CD8-positive, alpha-beta memory T cell (primary cell): ENCODE data around the gene CDKN1B. TPM values are rescaled to one million over a fixed set of nuclear protein-coding genes. Genes with fewer than 3 reads are reported as not detected.

ENCODE experiments used
- CTCF ChIA-PET: fragments of 350-600 bp; sonication (Branson Sonifier 250); formaldehyde crosslinking; loops from one replicate; lab custom pipeline; 2021; ENCODE audit warnings: antibody characterized with exemption; lab: Charles Lee
- POLR2A ChIA-PET: fragments of 350-600 bp; sonication (Branson Sonifier 250); formaldehyde crosslinking; loops from one replicate; lab custom pipeline; 2021; ENCODE audit warnings: antibody characterized with exemption; lab: Charles Lee
- DNase-seq, 5 donors: peaks; one replicate each; pipeline versions ENCODE4 v3.0.0 to v3.0.0-alpha.2; 2020 to 2022; ENCODE audit warnings: mixed read lengths in 1 of 5
- H3K27ac ChIP-seq: one replicate; pipeline ENCODE4 v1.7.0; 2013; ENCODE audit warnings: low read depth, mild to moderate bottlenecking, low read length, moderate library complexity
- H3K27me3 ChIP-seq: 2 replicates; pipeline ENCODE4 v1.7.0; 2013; ENCODE audit warnings: low read length, mild to moderate bottlenecking; ENCODE audit not compliant: insufficient read depth, poor library complexity, severe bottlenecking
- H3K36me3 ChIP-seq: 2 replicates; pipeline ENCODE4 v1.7.0; 2013; ENCODE audit warnings: mild to moderate bottlenecking, low read length, moderate library complexity; ENCODE audit not compliant: insufficient read depth
- H3K4me1 ChIP-seq: 2 replicates; pipeline ENCODE4 v1.7.0; 2013; ENCODE audit warnings: mild to moderate bottlenecking, low read length, moderate library complexity; ENCODE audit not compliant: insufficient read depth
- H3K4me3 ChIP-seq: 2 replicates; pipeline ENCODE4 v1.7.0; 2013; ENCODE audit warnings: mild to moderate bottlenecking, low read length
- H3K9me3 ChIP-seq: 2 replicates; pipeline ENCODE4 v1.7.0; 2013; ENCODE audit warnings: mild to moderate bottlenecking, low read length
- H3K27ac Mint-ChIP-seq, 8 donors: one replicate each; pipeline ENCODE4 v1.8.0; 2020 to 2021; ENCODE audit warnings: mixed read lengths in 8 of 8, mild to moderate bottlenecking in 6 of 8, inconsistent platforms in 3 of 8, moderate library complexity in 3 of 8
- H3K27me3 Mint-ChIP-seq, 2 donors: one replicate each; pipeline ENCODE4 v1.8.0; 2020 to 2021; ENCODE audit warnings: mixed read lengths in 2 of 2, mild to moderate bottlenecking in 1 of 2, moderate library complexity in 1 of 2
- H3K36me3 Mint-ChIP-seq, 3 donors: one replicate each; pipeline ENCODE4 v1.8.0; 2020 to 2021; ENCODE audit warnings: mixed read lengths in 3 of 3, inconsistent platforms in 1 of 3, mild to moderate bottlenecking in 1 of 3
- H3K4me1 Mint-ChIP-seq, 3 donors: one replicate each; pipeline ENCODE4 v1.8.0; 2020 to 2021; ENCODE audit warnings: mixed read lengths in 3 of 3, inconsistent platforms in 1 of 3, mild to moderate bottlenecking in 1 of 3
- H3K4me3 Mint-ChIP-seq, 7 donors: one replicate each; pipeline ENCODE4 v1.8.0; 2020 to 2021; ENCODE audit warnings: mixed read lengths in 7 of 7, mild to moderate bottlenecking in 6 of 7, moderate library complexity in 4 of 7, inconsistent platforms in 2 of 7
- H3K9me3 Mint-ChIP-seq, 5 donors: one replicate each; pipeline ENCODE4 v1.8.0; 2020 to 2022; ENCODE audit warnings: mixed read lengths in 5 of 5, mild to moderate bottlenecking in 3 of 5, moderate library complexity in 2 of 5, inconsistent platforms in 1 of 5
- polyA plus RNA-seq: library from polyadenylated mRNA; unstranded; fragments of 300-500 nt; fragmentation: Illumina TruSeq; gene quantifications from one replicate; pipeline ENCODE4 v1.2.3, GENCODE V29; 2021
- total RNA-seq, 2 experiments: library from RNA; stranded (reverse); gene quantifications; one replicate each; pipeline ENCODE4 v1.2.3, GENCODE V29; 2021

Gene CDKN1B
- total RNA-seq (10 to 100 TPM; 47.1 to 48.7 TPM), polyA plus RNA-seq (10.0 TPM)

DNA sequence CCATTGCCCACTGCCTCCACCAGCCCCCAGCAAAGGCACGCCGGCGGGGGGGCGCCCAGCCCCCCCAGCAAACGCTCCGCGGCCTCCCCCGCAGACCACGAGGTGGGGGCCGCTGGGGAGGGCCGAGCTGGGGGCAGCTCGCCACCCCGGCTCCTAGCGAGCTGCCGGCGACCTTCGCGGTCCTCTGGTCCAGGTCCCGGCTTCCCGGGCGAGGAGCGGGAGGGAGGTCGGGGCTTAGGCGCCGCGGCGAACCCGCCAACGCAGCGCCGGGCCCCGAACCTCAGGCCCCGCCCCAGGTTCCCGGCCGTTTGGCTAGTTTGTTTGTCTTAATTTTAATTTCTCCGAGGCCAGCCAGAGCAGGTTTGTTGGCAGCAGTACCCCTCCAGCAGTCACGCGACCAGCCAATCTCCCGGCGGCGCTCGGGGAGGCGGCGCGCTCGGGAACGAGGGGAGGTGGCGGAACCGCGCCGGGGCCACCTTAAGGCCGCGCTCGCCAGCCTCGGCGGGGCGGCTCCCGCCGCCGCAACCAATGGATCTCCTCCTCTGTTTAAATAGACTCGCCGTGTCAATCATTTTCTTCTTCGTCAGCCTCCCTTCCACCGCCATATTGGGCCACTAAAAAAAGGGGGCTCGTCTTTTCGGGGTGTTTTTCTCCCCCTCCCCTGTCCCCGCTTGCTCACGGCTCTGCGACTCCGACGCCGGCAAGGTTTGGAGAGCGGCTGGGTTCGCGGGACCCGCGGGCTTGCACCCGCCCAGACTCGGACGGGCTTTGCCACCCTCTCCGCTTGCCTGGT is at the start of gene CDKN1B:
Gene CDKN1B (plus strand): TSS at position 576 of the 793 bp plus-strand sequence. CDS start 472 bp downstream, outside the sequence.
- Mint-ChIP-seq H3K4me1 (peaks cover 52 to 68% (median 62%) of the 10 kb centered on the region in 3 donors), H3K4me3 (peak within 1 kb of the TSS; percentile 92 to 99 (median 99)), H3K27me3 (peaks cover 0 to 2% of the 10 kb centered on the region in 2 donors), H3K36me3 (peaks cover 23 to 77% (median 30%) of the 10 kb centered on the region in 3 donors), H3K9me3 (peaks cover 0 to 3% (median 0%) of the 10 kb centered on the region in 5 donors), H3K27ac (peak within 1 kb of the TSS; percentile 96 to 100 (median 98))
- ChIA-PET CTCF (interaction anchor here (0.9 to 5.7 kb wide), 7 partner anchors 7 to 384 kb away, joined by 3 to 56 read pairs (median 4); partner anchors contain the start of gene CREBL2), POLR2A (interaction anchor here (0.6 to 6.8 kb wide), 13 partner anchors 8 to 367 kb away, joined by 3 to 197 read pairs (median 5); partner anchors contain the start of genes BORCS5, CREBL2, GPR19 and MANSC1)
- H3K27ac ChIP-seq, result peak within 1 kb of the TSS; percentile 98
- peaks cover 40% of the 10 kb centered on the region for H3K36me3 ChIP-seq
- H3K4me1 ChIP-seq, result peaks cover 37% of the 10 kb centered on the region
- no peaks in the 10 kb centered on the region for H3K9me3 ChIP-seq
- H3K4me3 ChIP-seq, result peak within 1 kb of the TSS; percentile 96
- peak; percentile 82 to 92 (median 87) for DNase-seq
- no peaks in the 10 kb centered on the region for H3K27me3 ChIP-seq

GRCh38 chr12:12668005-12668404 is 49.2 kb upstream of the CDKN1B start:
- Mint-ChIP-seq H3K27ac (no peak overlapping the region), H3K4me3 (no peak overlapping the region), H3K4me1 (peaks cover 0 to 5% (median 4%) of the 10 kb centered on the region in 3 donors), H3K9me3 (no peaks in the 10 kb centered on the region), H3K27me3 (no peaks in the 10 kb centered on the region), H3K36me3 (peaks cover 0 to 5% (median 0%) of the 10 kb centered on the region in 3 donors)
- H3K4me3 ChIP-seq, result no peak overlapping the region
- no peak for DNase-seq
- no peaks in the 10 kb centered on the region for H3K9me3 ChIP-seq
- no peak overlapping the region for H3K27ac ChIP-seq
- POLR2A ChIA-PET, result no interaction called here
- no peaks in the 10 kb centered on the region for H3K36me3 ChIP-seq
- H3K4me1 ChIP-seq, result no peaks in the 10 kb centered on the region
- CTCF ChIA-PET, result interaction anchor here (1.8 kb wide), 1 partner anchor 12 kb away, joined by 5 read pairs; no protein-coding TSS in a partner anchor
- H3K27me3 ChIP-seq, result no peaks in the 10 kb centered on the region

- H3K9me3 Mint-ChIP-seq, result no peaks in the 10 kb centered on the region
- ChIA-PET CTCF (no interaction called here), POLR2A (no interaction called here)
Measured at GRCh38 chr12:12669020-12669419, 48.1 kb upstream of the CDKN1B start.

GRCh38 chr12:12671850-12672660 is 45.1 kb upstream of the CDKN1B start:
- Histone ChIP-seq H3K9me3 (no peaks in the 10 kb centered on the region), H3K27me3 (no peaks in the 10 kb centered on the region), H3K4me3 (no peak overlapping the region), H3K4me1 (no peaks in the 10 kb centered on the region), H3K36me3 (no peaks in the 10 kb centered on the region), H3K27ac (no peak overlapping the region)
- ChIA-PET CTCF (interaction anchor here (0.9 to 1.2 kb wide), 3 partner anchors 9 to 65 kb away, joined by 3 to 5 read pairs (median 5); no protein-coding TSS in a partner anchor), POLR2A (no interaction called here)
- Mint-ChIP-seq H3K9me3 (no peaks in the 10 kb centered on the region), H3K27ac (no peak overlapping the region), H3K27me3 (no peaks in the 10 kb centered on the region), H3K4me3 (no peak overlapping the region), H3K36me3 (peaks cover 0 to 3% (median 0%) of the 10 kb centered on the region in 3 donors), H3K4me1 (peaks cover 1 to 11% (median 5%) of the 10 kb centered on the region in 3 donors)
- DNase-seq, result no peak

More at GRCh38 chr12:12669020-12669419, 48.1 kb upstream of the CDKN1B start:
- H3K36me3 ChIP-seq, result no peaks in the 10 kb centered on the region
- peaks cover 0 to 5% (median 0%) of the 10 kb centered on the region in 3 donors for H3K36me3 Mint-ChIP-seq
- peaks cover 1 to 11% (median 5%) of the 10 kb centered on the region in 3 donors for H3K4me1 Mint-ChIP-seq
- H3K4me3 Mint-ChIP-seq, result no peak overlapping the region
- H3K27me3 ChIP-seq, result no peaks in the 10 kb centered on the region
- H3K27ac ChIP-seq, result no peak overlapping the region
- DNase-seq, result no peak
- H3K9me3 ChIP-seq, result no peaks in the 10 kb centered on the region
- no peak overlapping the region for H3K27ac Mint-ChIP-seq
- H3K27me3 Mint-ChIP-seq, result no peaks in the 10 kb centered on the region
- no peaks in the 10 kb centered on the region for H3K4me1 ChIP-seq
- H3K4me3 ChIP-seq, result no peak overlapping the region

- no peaks in the 10 kb centered on the region for H3K9me3 ChIP-seq
- Mint-ChIP-seq H3K4me3 (no peak overlapping the region), H3K4me1 (peaks cover 1 to 11% (median 5%) of the 10 kb centered on the region in 3 donors), H3K9me3 (no peaks in the 10 kb centered on the region), H3K27me3 (no peaks in the 10 kb centered on the region), H3K36me3 (no peaks in the 10 kb centered on the region), H3K27ac (no peak overlapping the region)
- H3K27ac ChIP-seq, result no peak overlapping the region
- H3K4me1 ChIP-seq, result no peaks in the 10 kb centered on the region
- ChIA-PET POLR2A (no interaction called here), CTCF (no interaction called here)
- H3K4me3 ChIP-seq, result no peak overlapping the region
- no peaks in the 10 kb centered on the region for H3K36me3 ChIP-seq
- H3K27me3 ChIP-seq, result no peaks in the 10 kb centered on the region
- no peak for DNase-seq
Measured at GRCh38 chr12:12673296-12673695, 43.9 kb upstream of the CDKN1B start.

GRCh38 chr12:12676605-12677004 is 40.6 kb upstream of the CDKN1B start:
- peaks cover 1 to 11% (median 3%) of the 10 kb centered on the region in 3 donors for H3K4me1 Mint-ChIP-seq
- no peaks in the 10 kb centered on the region for H3K27me3 ChIP-seq
- DNase-seq, result no peak
- no peak overlapping the region for H3K4me3 Mint-ChIP-seq
- H3K4me1 ChIP-seq, result no peaks in the 10 kb centered on the region
- CTCF ChIA-PET, result interaction anchor here (0.9 to 1.2 kb wide), 2 partner anchors 21 to 61 kb away, joined by 3 to 5 read pairs; no protein-coding TSS in a partner anchor
- peak overlapping the region in 1 of 8 donors; percentile 22 for H3K27ac Mint-ChIP-seq
- no peak overlapping the region for H3K27ac ChIP-seq
- H3K9me3 ChIP-seq, result no peaks in the 10 kb centered on the region
- H3K4me3 ChIP-seq, result no peak overlapping the region
- H3K36me3 Mint-ChIP-seq, result no peaks in the 10 kb centered on the region
- no peaks in the 10 kb centered on the region for H3K9me3 Mint-ChIP-seq
- POLR2A ChIA-PET, result no interaction called here
- H3K27me3 Mint-ChIP-seq, result no peaks in the 10 kb centered on the region
- no peaks in the 10 kb centered on the region for H3K36me3 ChIP-seq

- H3K27ac Mint-ChIP-seq, result peak overlapping the region in 1 of 8 donors; percentile 58
- no peaks in the 10 kb centered on the region for H3K27me3 ChIP-seq
- H3K4me1 ChIP-seq, result no peaks in the 10 kb centered on the region
- no peak for DNase-seq
- CTCF ChIA-PET, result interaction anchor here (1.1 kb wide), 1 partner anchor 10 kb away, joined by 3 read pairs; no protein-coding TSS in a partner anchor
- no peak overlapping the region for H3K27ac ChIP-seq
- no peak overlapping the region for H3K4me3 ChIP-seq
- POLR2A ChIA-PET, result no interaction called here
- no peaks in the 10 kb centered on the region for H3K9me3 Mint-ChIP-seq
- H3K27me3 Mint-ChIP-seq, result no peaks in the 10 kb centered on the region
- no peaks in the 10 kb centered on the region for H3K36me3 ChIP-seq
- H3K4me1 Mint-ChIP-seq, result no peaks in the 10 kb centered on the region
- H3K36me3 Mint-ChIP-seq, result peaks cover 0 to 1% (median 0%) of the 10 kb centered on the region in 3 donors
- no peaks in the 10 kb centered on the region for H3K9me3 ChIP-seq
- H3K4me3 Mint-ChIP-seq, result no peak overlapping the region
Measured at GRCh38 chr12:12681061-12681765, 36.0 kb upstream of the CDKN1B start.
